Stimulated activated CD8-positive, alpha-beta memory T cell treated with anti-CD3 and anti-CD28 coated beads, Interleukin-4, amount 100 ng/mL, for 4 hours (primary cell): ENCODE results near the gene CHI3L2.

Experiments used
- DNase-seq, 2 donors: peaks; one replicate each; pipeline ENCODE4 v3.0.0-alpha.2; 2020; ENCODE audit warnings: low read depth in 2 of 2, low spot score in 1 of 2

CHI3L2 gene

GRCh38 chr1:111290104-111290503, 62.6 kb downstream of the CHI3L2 start:
- no peak for DNase-seq

GRCh38 chr1:111290630-111291029, 63.1 kb downstream of the CHI3L2 start, which contains the start of gene CHIA:
Gene CHIA (plus strand): TSS chr1:111290851. CDS start chr1:111310468, 19,617 bp downstream.
- no peak for DNase-seq
